Sigmoid colon (tissue), 3 donors: ENCODE data around the gene ADD1.

Experiments
- CTCF ChIP-seq, 4 experiments: fragments of 450-650 bp in 3 of 4; fragments of 200-600 bp in 1 of 4; IDR thresholded peaks; one replicate each; pipeline ENCODE4 v1.5.1; 2016 to 2019; ENCODE audit warnings: antibody characterized with exemption in 4 of 4, mild to moderate bottlenecking in 3 of 4, moderate library complexity in 2 of 4
- POLR2A ChIP-seq, 2 donors: fragments of 450-650 bp; IDR thresholded peaks; one replicate each; pipeline ENCODE4 v1.6.1; 2016; ENCODE audit warnings: antibody characterized with exemption in 2 of 2, mild to moderate bottlenecking in 2 of 2, moderate library complexity in 2 of 2

- TF ChIP-seq POLR2A (IDR thresholded peaks at IDR 0.05) (no peak), CTCF (IDR thresholded peaks at IDR 0.05) (no peak)
Measured at GRCh38 chr4:2936773-2937145, 93.1 kb downstream of the ADD1 start.
